GM18868 (cell line): Measurements from ENCODE around the gene MAS1L.
"Not testable (repeated sequence)": the region's sequence is repeated elsewhere in the genome, so short reads cannot be mapped to it uniquely, and the experiment has no call there.

Source experiments
- ATAC-seq: cut with Tn5 transposase; IDR thresholded peaks from one replicate; pipeline ENCODE4 v1.9.1; 2021; ENCODE audit warnings: mild to moderate bottlenecking, moderate library complexity; ENCODE audit not compliant: unreplicated experiment

The MAS1L gene

GRCh38 chr6:29486577-29486976 lies 1.2 kb downstream of the MAS1L start:
- ATAC-seq = no peak

DNA sequence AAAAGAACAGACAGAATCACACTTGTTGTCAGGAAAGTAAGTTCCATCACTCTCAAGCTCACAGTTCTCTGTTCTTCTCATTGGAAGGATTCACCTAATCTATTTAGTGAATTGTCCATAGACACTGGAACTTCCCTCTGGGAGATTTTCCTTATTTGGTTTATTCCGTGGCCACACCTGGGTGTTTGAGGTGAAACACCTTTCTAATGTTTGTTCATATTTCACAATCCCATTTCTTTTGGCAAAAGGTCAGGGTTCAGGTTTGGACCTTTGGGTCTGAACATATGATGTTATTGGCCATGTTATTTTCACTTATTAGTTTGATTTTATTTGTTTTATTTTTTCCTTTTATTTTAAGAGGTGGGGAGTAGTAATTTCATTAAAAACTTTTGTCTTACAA lies 4.0 kb downstream of the MAS1L start:
- no peak for ATAC-seq

DNA sequence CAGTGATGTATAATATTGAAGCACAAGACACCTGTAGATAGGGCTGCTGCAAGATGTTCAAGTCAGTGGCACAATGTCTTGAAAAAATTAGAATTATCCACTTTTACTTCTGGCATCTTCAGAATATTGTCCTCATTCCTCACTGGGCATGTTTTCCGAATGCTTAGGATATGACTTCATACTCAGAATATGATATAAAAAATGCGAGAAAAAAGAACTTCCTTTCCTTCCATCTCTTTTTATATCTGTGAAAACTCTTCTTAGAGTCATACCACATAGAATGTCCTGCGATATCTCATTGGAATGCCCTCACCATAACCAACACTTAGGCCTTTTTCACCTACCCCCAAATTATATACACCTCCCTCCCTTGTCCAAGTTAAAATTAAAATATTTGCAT lies 4.6 kb downstream of the MAS1L start:
- ATAC-seq = no peak

DNA sequence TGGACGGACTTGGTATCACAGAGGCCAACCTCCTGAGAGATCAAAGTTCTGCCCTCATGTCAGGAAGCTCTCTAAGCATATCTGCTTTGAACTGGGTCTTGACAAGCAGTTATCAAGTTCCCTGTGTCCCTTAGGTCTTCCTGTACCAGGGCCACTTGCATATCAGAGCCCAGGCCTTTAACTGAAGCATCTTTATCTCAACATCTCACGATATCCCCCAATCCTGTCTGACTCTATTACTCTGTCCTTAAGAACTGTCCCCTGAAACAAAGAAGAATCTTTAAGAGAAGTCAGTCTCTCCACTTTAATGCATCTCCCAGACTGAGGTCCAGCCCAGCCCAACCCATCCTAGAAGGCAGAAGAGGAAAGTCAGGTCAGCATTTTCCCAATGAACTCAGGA lies 8.2 kb downstream of the MAS1L start:
- no peak for ATAC-seq

DNA sequence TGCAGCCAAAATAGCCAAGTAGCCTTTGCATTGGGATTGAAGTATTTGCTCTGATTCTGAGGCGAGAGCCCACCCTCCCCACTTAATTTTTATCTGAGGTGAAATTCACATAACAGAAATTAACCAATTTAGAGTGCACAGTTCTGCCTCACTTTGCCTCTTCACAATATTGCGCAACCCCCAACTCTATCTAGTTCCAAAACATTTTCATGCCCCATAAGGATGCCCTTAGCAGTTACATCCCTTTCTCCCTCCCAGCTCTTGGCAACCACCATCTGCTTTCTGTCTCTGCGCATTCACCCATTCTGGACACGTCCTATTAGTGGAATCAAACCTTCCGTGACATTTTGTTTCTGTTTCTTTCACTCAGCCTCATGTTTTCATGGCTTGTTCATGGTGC lies 9.0 kb downstream of the MAS1L start:
- no peak for ATAC-seq

GRCh38 chr6:29477923-29478450 lies 9.8 kb downstream of the MAS1L start:
- no peak for ATAC-seq

DNA sequence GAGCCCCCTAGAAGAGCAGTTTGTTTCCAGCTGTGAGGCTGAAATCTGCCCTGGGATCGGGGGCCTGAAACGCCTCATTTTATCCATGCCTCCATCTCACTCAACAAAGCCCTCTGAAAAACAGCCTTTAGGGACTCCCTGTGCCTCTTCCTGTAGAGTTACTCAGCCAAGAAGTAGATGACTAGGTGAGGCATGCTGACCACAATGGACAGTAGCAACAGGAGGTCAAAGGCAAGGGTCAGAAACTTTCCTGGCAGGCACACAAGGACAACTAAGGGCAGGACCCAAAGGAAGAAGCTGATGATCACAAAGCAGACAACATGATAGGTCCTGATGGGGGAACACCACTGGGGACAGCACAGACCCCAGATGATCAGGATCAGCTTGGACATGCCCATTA lies 12.8 kb downstream of the MAS1L start:
- ATAC-seq = no peak

- no peak for ATAC-seq
Measured at GRCh38 chr6:29466241-29466640, 21.5 kb downstream of the MAS1L start.

DNA sequence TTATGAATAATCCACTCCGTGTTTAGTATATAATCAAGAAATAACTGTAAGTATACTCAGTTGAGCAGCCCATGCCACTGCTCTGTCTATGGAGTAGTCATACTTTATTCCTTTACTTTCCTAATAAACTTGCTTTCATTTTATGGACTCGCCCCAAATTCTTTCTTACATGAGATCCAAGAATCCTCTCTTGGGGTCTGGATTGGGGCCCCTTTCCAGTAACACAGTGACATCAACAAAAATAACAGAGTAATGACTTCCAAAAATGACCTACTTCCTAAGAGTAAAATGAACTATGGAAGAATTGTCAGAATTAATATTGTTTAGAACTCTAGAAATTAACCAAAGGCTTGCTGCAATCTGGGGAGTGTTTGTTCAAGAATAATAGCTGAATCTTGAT lies 22.0 kb downstream of the MAS1L start:
- ATAC-seq = no peak

DNA sequence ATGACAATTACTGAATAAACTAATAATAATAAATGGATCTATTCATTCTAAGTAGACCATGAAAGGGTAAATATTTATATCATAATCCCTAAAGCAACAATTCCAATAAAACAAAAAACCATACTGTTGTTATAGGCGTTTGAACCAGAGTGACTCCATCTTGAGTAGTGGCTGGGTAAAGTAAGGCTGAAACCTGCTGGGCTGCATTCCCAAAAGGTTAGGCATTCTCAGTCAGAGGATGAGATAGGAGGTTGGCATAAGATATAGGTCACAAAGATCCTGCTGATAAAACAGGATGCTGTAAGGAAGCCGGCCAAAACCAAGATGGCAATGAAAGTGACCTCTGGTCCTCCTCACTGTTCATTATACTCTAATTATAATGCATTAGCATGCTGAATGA lies 22.5 kb downstream of the MAS1L start:
- no peak for ATAC-seq

DNA sequence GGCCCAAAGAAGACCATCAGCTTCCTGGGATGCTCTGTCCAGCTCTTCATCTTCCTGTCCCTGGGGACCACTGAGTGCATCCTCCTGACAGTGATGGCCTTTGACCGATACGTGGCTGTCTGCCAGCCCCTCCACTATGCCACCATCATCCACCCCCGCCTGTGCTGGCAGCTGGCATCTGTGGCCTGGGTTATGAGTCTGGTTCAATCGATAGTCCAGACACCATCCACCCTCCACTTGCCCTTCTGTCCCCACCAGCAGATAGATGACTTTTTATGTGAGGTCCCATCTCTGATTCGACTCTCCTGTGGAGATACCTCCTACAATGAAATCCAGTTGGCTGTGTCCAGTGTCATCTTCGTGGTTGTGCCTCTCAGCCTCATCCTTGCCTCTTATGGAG lies 25.7 kb downstream of the MAS1L start:
- ATAC-seq = no peak

GRCh38 chr6:29461021-29461814 lies 26.5 kb downstream of the MAS1L start:
- ATAC-seq = no peak

DNA sequence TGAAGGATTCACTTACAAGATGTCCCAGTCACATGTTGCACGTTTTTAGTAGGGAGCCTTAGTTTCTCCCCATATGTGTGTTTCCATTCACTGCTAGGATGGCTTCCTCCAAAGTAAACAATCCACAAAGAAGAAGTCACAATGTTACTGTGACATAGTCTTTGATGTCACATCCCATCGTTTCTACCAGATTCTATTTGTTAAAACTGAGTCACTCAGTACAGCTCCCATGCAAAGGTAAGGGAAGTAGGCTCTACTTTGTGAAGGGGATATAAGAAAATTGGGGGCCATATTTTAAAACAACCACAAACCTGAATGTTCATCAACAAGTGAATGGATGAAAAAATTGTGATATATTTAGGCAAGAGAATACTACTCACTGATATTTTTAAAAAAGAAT lies 30.8 kb downstream of the MAS1L start, which contains the start of the genes OR11A1 and OR2H1:
TSS of gene OR11A1 (minus strand) at position 101 of the 400 bp plus-strand sequence. CDS start 29,430 bp downstream, outside the sequence.
TSS of gene OR2H1 (plus strand) at position 185 of the 400 bp plus-strand sequence. CDS start 4,615 bp downstream, outside the sequence.
- no peak for ATAC-seq

DNA sequence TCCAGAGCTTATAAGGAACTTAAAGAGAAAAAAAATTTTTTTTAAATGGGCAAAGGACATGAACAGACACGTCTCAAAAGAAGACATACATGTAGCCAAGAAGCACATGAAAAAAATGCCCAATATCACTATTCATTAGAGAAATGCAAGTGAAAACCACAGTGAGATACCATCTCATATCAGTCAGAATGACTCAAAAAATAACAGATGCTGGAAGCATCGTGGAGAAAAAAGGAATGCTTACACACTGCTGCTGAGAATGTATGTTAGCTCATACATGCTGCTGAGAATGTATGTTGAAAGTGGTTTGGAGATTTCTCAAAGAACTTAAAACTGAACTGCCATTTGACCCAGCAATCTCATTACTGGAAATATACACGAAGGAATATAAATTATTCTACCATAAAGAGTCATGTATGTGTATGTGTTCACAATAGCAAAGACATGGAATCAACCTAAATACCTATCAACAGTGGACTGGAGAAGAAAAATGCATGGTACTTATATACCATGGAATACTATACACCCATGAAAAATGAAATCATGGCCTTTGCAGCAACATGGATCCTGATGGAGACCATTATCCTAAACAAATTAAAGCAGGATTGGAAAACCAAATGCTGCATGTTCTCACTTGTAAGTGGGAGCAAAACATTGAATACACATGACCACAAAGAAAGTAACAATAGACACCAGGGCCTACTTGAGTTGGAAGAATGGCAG lies 36.1 kb downstream of the MAS1L start:
- ATAC-seq = no peak

- ATAC-seq = no peak
Measured at GRCh38 chr6:29447670-29448069, 40.1 kb downstream of the MAS1L start.

DNA sequence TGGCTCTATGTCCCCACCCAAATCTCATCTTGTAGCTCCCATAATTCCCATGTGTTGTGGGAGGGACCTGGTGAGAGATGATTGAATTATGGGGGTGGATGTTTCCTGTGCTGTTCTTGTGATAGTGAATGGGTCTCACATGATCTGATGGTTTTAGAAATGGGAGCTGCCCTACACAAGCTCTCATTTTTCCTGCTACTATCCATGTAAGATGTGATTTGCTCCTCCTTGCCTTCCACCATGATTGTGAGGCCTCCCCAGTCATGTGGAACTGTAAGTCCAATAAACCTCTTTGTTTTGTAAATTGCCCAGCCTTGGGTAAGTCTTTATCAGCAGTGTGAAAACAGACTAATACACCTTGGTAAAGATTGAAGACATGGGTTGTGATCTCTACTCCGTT lies 43.7 kb downstream of the MAS1L start:
- ATAC-seq = not testable (repeated sequence)

DNA sequence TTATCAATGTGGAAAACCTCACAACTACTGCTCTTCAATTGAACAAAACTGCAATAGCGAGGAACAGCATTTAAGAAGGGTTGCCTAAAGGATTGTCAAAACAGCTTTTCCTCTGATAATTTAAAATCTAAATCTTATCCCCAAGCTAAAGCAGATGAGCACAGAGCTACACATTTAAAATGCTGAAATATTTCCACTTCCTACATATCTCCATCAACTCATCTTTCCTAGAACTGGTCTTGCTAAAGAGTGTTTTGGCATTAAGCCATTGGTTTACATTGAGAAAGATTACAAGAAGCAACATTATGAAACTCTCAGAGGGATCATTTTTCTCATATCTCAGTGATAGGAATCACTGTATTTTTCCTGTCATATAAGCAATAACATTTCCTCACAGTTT lies 45.0 kb downstream of the MAS1L start:
- ATAC-seq = no peak

- ATAC-seq = no peak
Measured at GRCh38 chr6:29439006-29439405, 48.8 kb downstream of the MAS1L start, which contains the start of gene OR10C1. Gene OR10C1, plus strand, starts transcription at chr6:29439306. Its CDS starts 710 bp downstream, at chr6:29440016.

- not testable (repeated sequence) for ATAC-seq
Measured at GRCh38 chr6:29436730-29437129, 51.0 kb downstream of the MAS1L start.
